Measurements from ENCODE around the gene SEMA3G.
A peak's percentile ranks its signal among the peaks of the same experiment; 100 is the strongest.

GRCh38 chr3:52444860-52445793 lies at the start of gene SEMA3G:
- TF ChIP-seq POLR2AphosphoS5 (IDR thresholded peaks at IDR 0.05) = no peak
- TF ChIP-seq POLR2A (IDR thresholded peaks at IDR 0.05) = no peak
- peak in 3 of 4 experiments; percentile 60 to 80 (median 77) for TF ChIP-seq CTCF (IDR thresholded peaks at IDR 0.05)
- no peak for TF ChIP-seq EP300 (IDR thresholded peaks at IDR 0.05)

Data from gastroesophageal sphincter (tissue), 3 donors.